IMR-90 (cell line): ENCODE data around the gene SLIT3. TPM values are rescaled to one million over a fixed set of nuclear protein-coding genes. Genes with fewer than 3 reads are reported as not detected.

Source experiments
- ATAC-seq: fragments of 200-7000 bp; cut with Tn5 transposase; 2 replicates; pipeline ENCODE4 v1.9.1; 2020; ENCODE audit warnings: low read depth, mild to moderate bottlenecking, moderate library complexity
- BruUV-seq: library from RNA; stranded (reverse); fragments of 400-500 nt; replicated peaks from 2 replicates; lab custom pipeline; 2021; lab: Mats Ljungman, UMichigan
- CTCF ChIA-PET: fragments of 300-600 bp; formaldehyde crosslinking; extraction: SDS; loops from one replicate; lab custom pipeline; 2021; ENCODE audit warnings: antibody characterized with exemption; lab: Yijun Ruan, JAX
- POLR2A ChIA-PET: fragments of 300-600 bp; sonication (Branson Sonifier 250); formaldehyde crosslinking; loops from one replicate; lab custom pipeline; 2022; ENCODE audit warnings: antibody characterized with exemption; ENCODE audit not compliant: unreplicated experiment; lab: Charles Lee
- DNase-seq: peaks from one replicate; pipeline ENCODE4 v3.0.0; 2013
- H2AFZ ChIP-seq: replicated peaks from 2 replicates; pipeline ENCODE3; 2013; ENCODE audit warnings: low read length, mild to moderate bottlenecking; ENCODE audit not compliant: poor library complexity
- H2AK5ac ChIP-seq: 2 replicates; pipeline ENCODE4 v1.6.1; 2013; ENCODE audit warnings: low read depth, low read length, inconsistent platforms
- H2AK9ac ChIP-seq: replicated peaks from 2 replicates; pipeline ENCODE3; 2013; ENCODE audit warnings: mild to moderate bottlenecking, low read depth, low read length, moderate library complexity; ENCODE audit not compliant: poor library complexity
- H2BK120ac ChIP-seq: 2 replicates; pipeline ENCODE4 v1.6.1; 2013; ENCODE audit warnings: low read depth, low read length, inconsistent platforms
- H2BK15ac ChIP-seq: 3 replicates; pipeline ENCODE4 v1.6.1; 2013; ENCODE audit warnings: low read depth, low read length, inconsistent platforms
- H2BK20ac ChIP-seq: 2 replicates; pipeline ENCODE4 v1.6.1; 2013; ENCODE audit warnings: low read depth, mild to moderate bottlenecking, inconsistent platforms, low read length, moderate library complexity
- H2BK5ac ChIP-seq: 2 replicates; pipeline ENCODE4 v1.6.1; 2013; ENCODE audit warnings: mild to moderate bottlenecking, low read depth, low read length, inconsistent platforms; ENCODE audit not compliant: poor library complexity, severe bottlenecking
- H3K14ac ChIP-seq: replicated peaks from 2 replicates; pipeline ENCODE4 v1.6.1; 2013; ENCODE audit warnings: low read depth, low read length, inconsistent platforms
- H3K18ac ChIP-seq: 2 replicates; pipeline ENCODE4 v1.6.1; 2013; ENCODE audit warnings: low read depth, low read length, control low read depth
- H3K23ac ChIP-seq: 2 replicates; pipeline ENCODE4 v1.6.1; 2013; ENCODE audit warnings: low read depth, low read length, inconsistent platforms
- H3K27ac ChIP-seq: 2 replicates; pipeline ENCODE4 v1.5.1; 2013; ENCODE audit warnings: mild to moderate bottlenecking, control low read depth, low read length; ENCODE audit not compliant: insufficient read depth
- H3K27me3 ChIP-seq: 2 replicates; pipeline ENCODE4 v1.6.1; 2013; ENCODE audit warnings: low read length; ENCODE audit not compliant: control insufficient read depth, insufficient read depth
- H3K36me3 ChIP-seq: 2 replicates; pipeline ENCODE4 v1.6.1; 2013; ENCODE audit warnings: low read length, mixed read lengths; ENCODE audit not compliant: control insufficient read depth, insufficient read depth
- H3K4ac ChIP-seq: 2 replicates; pipeline ENCODE4 v1.6.1; 2013; ENCODE audit warnings: low read depth, low read length, inconsistent platforms
- H3K4me1 ChIP-seq: 2 replicates; pipeline ENCODE4 v1.6.1; 2013; ENCODE audit warnings: low read length, mixed read lengths; ENCODE audit not compliant: control insufficient read depth, insufficient read depth
- H3K4me2 ChIP-seq: 2 replicates; pipeline ENCODE4 v1.6.1; 2013; ENCODE audit warnings: low read depth, mild to moderate bottlenecking, control low read depth, low read length, moderate library complexity
- H3K4me3 ChIP-seq: 2 replicates; pipeline ENCODE4 v1.5.1; 2013; ENCODE audit warnings: low read depth, mild to moderate bottlenecking, control low read depth, low read length, moderate library complexity; ENCODE audit not compliant: insufficient read depth
- H3K56ac ChIP-seq: 2 replicates; pipeline ENCODE4 v1.6.1; 2013; ENCODE audit warnings: low read length, inconsistent platforms; ENCODE audit not compliant: insufficient read depth; ENCODE audit errors: extremely low read depth
- H3K79me1 ChIP-seq, 2 experiments: 2 replicates each; pipeline ENCODE4 v1.6.1; 2013; ENCODE audit warnings: low read length in 2 of 2, inconsistent platforms in 1 of 2, low read depth in 1 of 2
- H3K9ac ChIP-seq: 2 replicates; pipeline ENCODE4 v1.6.1; 2013; ENCODE audit warnings: low read depth, low read length, control low read depth
- H3K9me1 ChIP-seq: 2 replicates; pipeline ENCODE4 v1.6.1; 2013; ENCODE audit warnings: low read length, inconsistent platforms; ENCODE audit not compliant: insufficient read depth
- H3K9me3 ChIP-seq: 2 replicates; pipeline ENCODE4 v1.6.1; 2013; ENCODE audit warnings: low read length; ENCODE audit not compliant: control insufficient read depth, insufficient read depth
- H4K20me1 ChIP-seq: 2 replicates; pipeline ENCODE4 v1.6.1; 2013; ENCODE audit warnings: low read length, inconsistent platforms; ENCODE audit not compliant: insufficient read depth
- H4K5ac ChIP-seq: 2 replicates; pipeline ENCODE4 v1.6.1; 2013; ENCODE audit warnings: mild to moderate bottlenecking, low read depth, low read length, control low read depth
- H4K8ac ChIP-seq, 2 experiments: 2 replicates each; pipeline ENCODE4 v1.6.1; 2013; ENCODE audit warnings: low read depth in 2 of 2, low read length in 2 of 2, control low read depth in 1 of 2, inconsistent platforms in 1 of 2
- H4K91ac ChIP-seq: 2 replicates; pipeline ENCODE4 v1.6.1; 2013; ENCODE audit warnings: low read depth, low read length, inconsistent platforms; ENCODE audit not compliant: insufficient read depth
- CEBPB ChIP-seq: IDR thresholded peaks from 2 replicates; pipeline ENCODE4 v1.6.1; 2012; ENCODE audit warnings: low read depth, low read length, improper control_type of control experiment
- CHD1 ChIP-seq: IDR thresholded peaks from 2 replicates; pipeline ENCODE4 v1.6.1; 2012; ENCODE audit warnings: low read depth, low read length, improper control_type of control experiment
- MXI1 ChIP-seq: IDR thresholded peaks from 2 replicates; pipeline ENCODE4 v1.6.1; 2012; ENCODE audit warnings: low read depth, mild to moderate bottlenecking, low read length, moderate library complexity, borderline replicate concordance
- NFE2L2 ChIP-seq: fragments of 150-350 bp; IDR thresholded peaks from 2 replicates; pipeline ENCODE4 v1.6.1; 2016; ENCODE audit warnings: low read depth, mild to moderate bottlenecking, low read length
- RCOR1 ChIP-seq: IDR thresholded peaks from 2 replicates; pipeline ENCODE4 v1.6.1; 2012; ENCODE audit warnings: mild to moderate bottlenecking, low read length, improper control_type of control experiment; ENCODE audit not compliant: insufficient replicate concordance
- RFX5 ChIP-seq: IDR thresholded peaks from 2 replicates; pipeline ENCODE4 v1.8.0; 2012; ENCODE audit warnings: low read depth, mild to moderate bottlenecking, low read length, moderate library complexity
- WGBS, 2 experiments: methylation state at CpG; one replicate each; pipeline versions ENCODE4 v1.1.5 to v1.1.7; 2013; ENCODE audit warnings: missing lambda C conversion rate in 2 of 2; ENCODE audit not compliant: insufficient read length in 1 of 2; ENCODE audit errors: extremely low coverage in 2 of 2; 5-methylcytosine and 5-hydroxymethylcytosine counted together
- dilution Hi-C: fragments of 300-500 bp; cut with HindIII; formaldehyde crosslinking; loops from one replicate; pipeline ENCODE4 v1.14.3; 2018; ENCODE audit warnings: low sequenced_read_pairs; ENCODE audit not compliant: unreplicated experiment
- in situ Hi-C: fragments of 300-500 bp; cut with MboI; formaldehyde crosslinking; loops from 3 replicates; pipeline ENCODE4 v1.14.3; 2019; ENCODE audit warnings: low sequenced_read_pairs, inconsistent platforms, mixed read lengths
- intact Hi-C: fragments of 100-400 bp; cut with micrococcal nuclease; formaldehyde crosslinking; loops from 2 replicates; pipeline ENCODE4 v1.10.0; 2022
- polyA plus RNA-seq, 3 experiments: library from polyadenylated mRNA; depleted of rRNA; stranded (reverse); fragments of >200 nt; gene quantifications; 2 replicates each; pipeline ENCODE4 v1.2.3, GENCODE V29; 2012; ENCODE audit warnings: low replicate concordance in 1 of 3
- total RNA-seq: library from RNA; depleted of rRNA; stranded (reverse); fragments of >200 nt; gene quantifications from 2 replicates; pipeline ENCODE4 v1.2.3, GENCODE V29; 2012
- TF ChIP-seq, protein P1 (sequence below): conservative IDR thresholded peaks from 2 replicates; pipeline ENCODE4 v1.5.1; 2012; ENCODE audit warnings: mild to moderate bottlenecking, low read depth, low read length, improper control_type of control experiment

SLIT3 gene
- total and polyA plus RNA-seq, 2 of the 4 experiments (the other 2 are of a cell fraction) = 0.18 to 0.50 TPM

DNA sequence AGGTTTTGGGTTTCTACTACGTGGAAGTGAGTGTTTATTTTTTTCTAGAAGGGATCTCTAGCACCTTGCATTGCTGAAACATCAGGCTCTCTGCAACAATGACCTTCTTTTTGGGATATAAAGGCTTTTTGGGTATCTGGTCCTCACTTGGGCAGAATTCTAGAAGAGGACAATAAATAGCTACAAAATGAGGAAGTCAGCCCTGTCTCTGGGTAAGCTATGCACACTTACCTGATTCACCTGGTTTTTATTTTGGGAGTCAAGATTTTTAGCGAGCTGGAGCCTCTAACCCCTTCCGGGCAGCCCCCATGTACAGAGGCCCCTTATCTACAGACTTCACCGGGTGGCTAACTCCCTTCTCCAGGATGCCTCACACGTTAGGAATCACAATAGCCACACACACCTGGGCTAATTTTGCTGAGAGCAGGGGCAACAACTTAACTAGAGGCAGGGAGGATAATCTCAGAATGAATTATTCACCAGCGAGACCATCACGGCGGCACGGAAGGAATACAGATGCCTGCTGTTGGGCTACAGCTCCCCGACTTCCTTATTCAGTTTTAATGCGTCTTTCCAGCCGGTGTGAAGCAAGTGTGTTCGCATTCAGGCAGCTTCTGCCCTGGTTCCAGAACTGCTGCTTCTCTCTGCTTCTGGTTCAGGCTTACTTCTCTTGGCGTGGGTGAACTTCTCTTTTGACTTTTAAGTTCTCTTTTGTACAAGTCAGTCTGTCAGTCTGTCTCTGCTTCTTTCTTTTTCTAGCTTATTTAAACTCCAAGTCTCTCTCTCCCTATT lies 380.7 kb downstream of the SLIT3 start:
- no peak overlapping the region for H2BK120ac ChIP-seq
- no peaks in the 10 kb centered on the region for H3K9me3 ChIP-seq
- H3K4me2 ChIP-seq = no peak overlapping the region
- no peak overlapping the region for H3K56ac ChIP-seq
- no peak overlapping the region for H3K14ac ChIP-seq
- intact Hi-C loops (no loop called here), in situ Hi-C loops (no loop called here), dilution Hi-C loops (no loop called here)
- H4K91ac ChIP-seq = no peak overlapping the region
- no peaks in the 10 kb centered on the region for H3K27me3 ChIP-seq
- DNase-seq (no peak), ATAC-seq (no peak)
- ChIA-PET POLR2A (no interaction called here), CTCF (no interaction called here)
- WGBS, 2 experiments = 28% methylated on average over 9 of the region's 14 CpGs; no CpG with 5 or more reads in 1 of the 2 experiments
- H2BK5ac ChIP-seq = no peak overlapping the region
- H3K4me3 ChIP-seq = no peak overlapping the region
- no peaks in the 10 kb centered on the region for H3K4me1 ChIP-seq
- H2AFZ ChIP-seq = no peak overlapping the region
- H2BK15ac ChIP-seq = no peak overlapping the region
- H2AK5ac ChIP-seq = no peak overlapping the region
- no peak overlapping the region for H3K4ac ChIP-seq
- no TSS peak for BruUV-seq
- H2AK9ac ChIP-seq = no peak overlapping the region
- H3K9me1 ChIP-seq = no peaks in the 10 kb centered on the region
- H3K18ac ChIP-seq = no peak overlapping the region
- H2BK20ac ChIP-seq = no peak overlapping the region
- H3K9ac ChIP-seq = no peak overlapping the region
- no peak overlapping the region for H4K5ac ChIP-seq
- TF ChIP-seq, protein P1, sequence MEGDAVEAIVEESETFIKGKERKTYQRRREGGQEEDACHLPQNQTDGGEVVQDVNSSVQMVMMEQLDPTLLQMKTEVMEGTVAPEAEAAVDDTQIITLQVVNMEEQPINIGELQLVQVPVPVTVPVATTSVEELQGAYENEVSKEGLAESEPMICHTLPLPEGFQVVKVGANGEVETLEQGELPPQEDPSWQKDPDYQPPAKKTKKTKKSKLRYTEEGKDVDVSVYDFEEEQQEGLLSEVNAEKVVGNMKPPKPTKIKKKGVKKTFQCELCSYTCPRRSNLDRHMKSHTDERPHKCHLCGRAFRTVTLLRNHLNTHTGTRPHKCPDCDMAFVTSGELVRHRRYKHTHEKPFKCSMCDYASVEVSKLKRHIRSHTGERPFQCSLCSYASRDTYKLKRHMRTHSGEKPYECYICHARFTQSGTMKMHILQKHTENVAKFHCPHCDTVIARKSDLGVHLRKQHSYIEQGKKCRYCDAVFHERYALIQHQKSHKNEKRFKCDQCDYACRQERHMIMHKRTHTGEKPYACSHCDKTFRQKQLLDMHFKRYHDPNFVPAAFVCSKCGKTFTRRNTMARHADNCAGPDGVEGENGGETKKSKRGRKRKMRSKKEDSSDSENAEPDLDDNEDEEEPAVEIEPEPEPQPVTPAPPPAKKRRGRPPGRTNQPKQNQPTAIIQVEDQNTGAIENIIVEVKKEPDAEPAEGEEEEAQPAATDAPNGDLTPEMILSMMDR = no peak
- TF ChIP-seq RFX5 = no peak
- no peak for TF ChIP-seq RCOR1
- TF ChIP-seq CHD1 = no peak
- no peak for TF ChIP-seq CEBPB
- no peak for TF ChIP-seq MXI1
- no peak for TF ChIP-seq NFE2L2
- H4K8ac ChIP-seq = no peak overlapping the region
- no peak overlapping the region for H3K23ac ChIP-seq
- no peaks in the 10 kb centered on the region for H3K79me1 ChIP-seq
- H4K20me1 ChIP-seq = no peaks in the 10 kb centered on the region
- no peaks in the 10 kb centered on the region for H3K36me3 ChIP-seq
- no peak overlapping the region for H3K27ac ChIP-seq
